ENCODE data around the gene SUPT3H.

SUPT3H gene

DNA sequence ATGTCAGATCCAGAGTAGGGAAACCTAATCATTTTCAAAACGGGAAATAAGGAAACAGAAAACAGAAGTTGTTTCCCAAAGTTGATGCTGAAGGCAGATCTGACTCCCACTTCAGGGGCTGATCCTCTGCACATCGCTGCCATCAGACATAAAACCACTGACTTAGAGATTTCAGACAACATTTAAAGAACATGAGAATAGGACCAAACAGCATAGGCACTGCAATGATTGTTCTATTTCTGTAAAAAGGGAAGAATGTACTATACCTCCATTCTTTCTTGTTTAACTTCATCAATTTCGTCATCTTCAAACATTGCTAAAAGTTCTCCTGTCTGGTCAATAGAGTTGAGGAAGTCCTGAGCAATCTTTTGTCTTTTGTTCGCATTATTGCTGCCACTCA lies 374.3 kb downstream of the SUPT3H start:
- peak in 2 of 51 donors; percentile 0 to 2 for DNase-seq

GRCh38 chr6:45002390-45003105 lies 375.2 kb downstream of the SUPT3H start:
- no peak for DNase-seq

DNA sequence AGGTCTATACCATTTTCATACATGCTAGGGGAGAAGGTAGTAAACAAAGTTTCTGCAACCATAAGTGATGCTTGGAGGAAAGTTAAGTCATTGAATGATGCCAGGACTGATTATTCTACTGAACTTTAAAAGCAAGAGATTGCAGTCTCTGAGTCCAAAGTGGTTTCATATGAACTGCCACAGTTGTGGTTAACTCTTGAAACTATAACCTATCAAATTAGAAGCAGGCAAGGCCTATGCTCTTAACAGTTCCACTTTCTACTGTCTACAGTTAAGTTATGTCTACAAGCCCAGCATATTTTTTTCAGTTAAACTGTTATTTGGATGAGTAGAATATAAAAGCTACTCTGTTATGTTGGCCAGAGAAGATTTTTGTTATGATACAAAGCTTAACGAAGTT lies 376.1 kb downstream of the SUPT3H start:
- DNase-seq, result no peak

DNA sequence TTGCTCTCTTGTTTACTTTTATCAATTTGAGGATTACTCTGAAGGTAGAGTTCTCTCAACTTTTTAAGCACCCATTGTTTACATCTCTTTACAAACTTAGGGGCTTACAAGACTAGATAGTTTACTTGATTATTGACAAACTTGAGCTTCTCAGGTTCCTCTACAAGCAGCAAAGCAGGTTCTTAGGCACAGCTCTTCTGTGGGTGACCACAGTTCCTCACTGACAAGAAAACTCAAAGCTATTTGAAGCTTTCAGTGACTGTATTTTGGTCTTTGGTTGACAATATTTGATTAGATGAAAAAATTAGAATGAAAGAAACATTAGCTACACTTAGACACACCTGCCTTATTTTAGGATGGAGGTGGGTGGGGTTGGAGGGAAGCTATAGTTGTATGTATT lies 376.9 kb downstream of the SUPT3H start:
- no peak for DNase-seq

GRCh38 chr6:44999066-44999465 lies 378.7 kb downstream of the SUPT3H start:
- DNase-seq, result no peak

DNA sequence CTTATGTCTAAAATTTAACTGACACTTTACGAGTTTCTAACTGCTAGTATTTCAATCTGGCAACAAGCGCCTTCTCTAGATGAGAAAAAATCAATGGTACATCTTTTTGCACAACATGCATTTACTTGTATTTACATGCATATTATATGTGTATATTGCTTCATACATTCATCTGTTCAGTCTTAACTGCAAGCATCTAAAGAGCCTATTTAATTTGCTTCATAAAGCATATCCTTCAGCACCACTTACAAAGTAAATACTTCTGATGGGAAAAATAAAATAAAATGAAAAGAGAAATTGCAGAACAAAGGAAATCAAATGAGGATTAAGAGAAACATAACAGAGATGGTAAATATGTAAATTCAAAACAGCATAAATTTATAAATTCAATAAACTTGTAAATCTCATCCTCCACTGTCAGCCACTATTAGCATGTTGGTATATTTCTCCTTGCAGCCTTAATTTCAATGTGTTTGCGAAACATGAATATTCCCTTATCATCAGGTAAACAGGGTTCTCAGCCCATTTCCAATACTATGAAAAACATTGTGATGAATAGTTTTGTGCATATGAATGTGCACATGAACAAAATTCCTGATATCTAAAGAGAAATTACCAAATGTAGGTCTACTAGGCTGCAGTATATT lies 382.1 kb downstream of the SUPT3H start:
- no peak for DNase-seq

GRCh38 chr6:44989391-44989790 lies 388.3 kb downstream of the SUPT3H start:
- no peak for DNase-seq

DNA sequence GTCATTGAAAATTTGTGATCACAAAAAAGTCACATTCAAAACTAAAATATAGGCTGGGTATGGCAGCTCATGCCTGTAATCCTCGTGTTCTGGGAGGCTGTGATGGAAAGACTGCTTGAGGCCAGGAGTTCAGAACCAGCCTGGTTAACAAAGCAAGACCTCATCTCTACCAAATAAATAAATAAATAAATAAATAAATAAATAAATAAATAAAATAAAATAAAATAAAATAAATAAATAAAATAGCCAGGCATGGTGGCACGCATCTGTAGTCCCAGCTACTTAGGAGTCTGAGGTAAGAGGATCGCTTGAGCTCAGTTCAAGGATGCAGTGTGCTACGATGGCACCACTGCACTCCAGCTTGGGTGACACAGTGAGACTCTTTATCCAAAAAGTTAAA lies 392.7 kb downstream of the SUPT3H start:
- no peak for DNase-seq

- no peak for DNase-seq
These were observed 394.0 kb downstream of the SUPT3H start for GRCh38 chr6:44983467-44984365.

- DNase-seq, result no peak
These were observed 396.9 kb downstream of the SUPT3H start for GRCh38 chr6:44980841-44981240.

DNA sequence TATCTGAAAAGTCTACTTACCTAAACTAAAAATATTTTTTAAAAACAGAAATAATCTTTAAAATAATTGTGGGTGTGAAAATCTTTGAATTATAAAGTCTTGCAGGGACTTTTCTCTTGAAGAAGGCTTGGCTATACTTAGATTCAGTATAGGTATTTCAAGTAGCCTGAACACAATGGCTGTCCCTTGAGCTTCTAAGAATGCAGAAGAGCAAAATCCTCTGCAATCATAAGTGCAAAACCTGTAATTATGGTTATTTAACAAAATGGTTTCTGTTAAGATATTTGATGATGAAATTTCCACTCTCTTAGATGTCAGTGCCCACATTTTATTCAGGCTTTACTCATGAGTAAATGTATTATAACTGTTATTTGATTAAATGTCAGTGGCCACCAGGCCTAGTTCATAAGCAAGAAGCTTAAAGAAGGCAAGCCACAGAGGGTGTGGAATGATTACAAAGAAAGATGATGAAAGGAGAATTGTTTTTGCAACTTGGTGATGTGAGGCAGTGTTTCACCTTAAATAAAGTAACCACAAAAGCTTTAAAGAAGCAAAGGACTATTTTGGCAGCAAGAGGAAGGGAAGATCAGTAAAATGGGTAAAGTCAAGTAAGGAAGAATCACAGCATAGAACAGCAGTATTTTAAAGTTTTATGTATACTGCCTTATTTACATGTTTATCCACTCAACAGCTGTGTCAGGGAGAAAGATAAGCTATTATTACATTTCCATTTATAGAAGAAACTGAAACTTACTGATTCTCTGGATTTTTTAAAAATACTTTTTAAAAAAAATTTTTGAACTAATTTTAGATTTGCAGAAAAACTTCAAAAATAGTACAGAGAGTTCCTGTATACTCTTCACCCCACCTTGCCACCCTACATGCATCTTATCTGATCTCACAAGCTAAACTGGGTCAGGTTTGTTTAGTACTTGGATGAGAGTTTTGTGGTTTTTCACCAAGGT lies 400.8 kb downstream of the SUPT3H start:
- DNase-seq, result no peak

DNA sequence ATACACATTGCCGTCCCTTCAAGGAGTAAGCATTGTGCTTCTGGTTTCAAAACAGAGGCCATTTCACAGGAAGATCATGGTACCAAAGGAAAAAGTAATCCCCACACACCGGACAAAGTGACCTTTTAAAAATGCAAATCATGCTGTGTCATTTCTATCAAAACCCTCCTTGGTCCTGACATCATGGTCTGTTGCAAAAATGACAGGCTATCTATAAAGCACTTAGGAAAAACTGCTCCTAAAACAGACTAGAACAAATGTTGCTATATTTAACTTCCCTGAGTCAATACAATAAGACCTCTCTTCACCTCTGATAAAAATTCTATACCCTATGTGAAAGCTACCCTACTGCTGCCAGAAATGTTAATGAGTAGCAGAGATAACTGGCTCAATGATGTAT lies 403.2 kb downstream of the SUPT3H start:
- no peak for DNase-seq

GRCh38 chr6:44972709-44973108 lies 405.0 kb downstream of the SUPT3H start:
- DNase-seq, result no peak

DNA sequence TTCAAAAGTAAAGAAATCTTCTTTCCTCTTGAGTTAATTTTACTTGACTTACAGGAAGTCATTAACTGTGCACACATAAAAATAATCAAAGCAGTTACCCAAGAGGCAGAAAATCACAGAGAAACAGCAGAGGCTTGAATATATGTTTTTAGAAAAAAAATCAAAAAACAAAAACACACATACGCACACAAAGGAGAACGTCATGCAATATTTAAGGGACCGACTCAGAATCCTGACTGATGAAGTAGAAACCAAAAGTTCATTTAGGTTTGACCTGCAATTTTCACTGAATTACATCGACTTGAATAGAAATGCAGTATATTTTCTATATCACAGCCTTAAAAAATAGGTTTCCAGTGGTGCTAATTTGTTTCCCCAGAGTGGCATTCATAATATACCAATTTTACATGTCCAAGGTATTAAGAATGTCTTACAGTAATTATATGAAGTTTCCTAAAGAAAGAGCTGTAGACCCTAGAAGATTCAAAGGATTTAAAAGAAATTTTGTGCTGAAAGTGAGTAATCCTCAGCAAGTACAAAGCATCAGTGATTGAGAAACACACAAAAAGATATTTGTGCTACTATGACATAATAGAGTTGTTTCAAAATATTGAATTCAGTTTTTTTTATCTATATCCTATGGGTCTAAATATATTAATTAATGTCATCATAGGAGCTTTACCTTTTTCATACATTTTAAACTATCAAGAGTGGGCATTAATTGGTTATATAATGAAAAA lies 408.1 kb downstream of the SUPT3H start:
- DNase-seq, result no peak

- no peak for DNase-seq
These were observed 410.3 kb downstream of the SUPT3H start for GRCh38 chr6:44967481-44967880.

- no peak for DNase-seq
These were observed 411.2 kb downstream of the SUPT3H start for GRCh38 chr6:44966449-44967092.

DNA sequence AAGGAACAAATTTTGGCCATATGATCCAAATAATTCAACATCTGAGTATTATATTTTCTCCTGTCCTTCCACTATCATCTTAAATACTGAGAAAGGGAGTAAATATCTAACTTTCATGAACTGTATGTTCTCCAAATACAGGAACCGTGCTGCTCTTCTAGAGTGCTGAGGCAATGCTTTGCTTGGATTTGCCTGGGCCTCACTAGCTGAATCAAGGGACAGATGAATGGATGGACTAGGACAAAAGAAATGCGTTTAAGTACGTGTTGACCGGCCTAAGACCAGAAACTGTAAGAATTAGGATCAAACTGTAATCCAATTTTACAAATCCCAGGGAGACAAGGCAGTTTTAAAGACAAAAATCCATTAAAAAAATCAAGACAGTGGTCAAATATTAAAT lies 412.0 kb downstream of the SUPT3H start:
- no peak for DNase-seq

DNA sequence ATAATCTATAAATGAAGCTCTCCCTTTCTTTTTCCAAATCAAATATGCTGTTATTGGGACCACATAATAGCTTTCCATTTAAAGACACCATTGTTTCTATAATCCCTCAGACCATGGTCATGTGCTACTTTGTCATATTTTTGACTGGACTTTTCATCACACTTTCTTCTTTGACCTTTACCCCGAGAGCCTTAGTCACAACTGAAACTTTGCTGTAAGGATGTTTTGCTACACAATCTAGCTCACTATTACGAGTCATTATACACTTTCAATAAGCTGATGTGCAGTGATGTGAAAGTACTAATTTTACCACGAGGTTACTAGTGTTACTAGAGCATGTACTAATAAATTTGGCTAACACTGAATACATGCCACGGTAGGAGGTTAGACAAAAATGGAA lies 416.8 kb downstream of the SUPT3H start:
- DNase-seq, result no peak

DNA sequence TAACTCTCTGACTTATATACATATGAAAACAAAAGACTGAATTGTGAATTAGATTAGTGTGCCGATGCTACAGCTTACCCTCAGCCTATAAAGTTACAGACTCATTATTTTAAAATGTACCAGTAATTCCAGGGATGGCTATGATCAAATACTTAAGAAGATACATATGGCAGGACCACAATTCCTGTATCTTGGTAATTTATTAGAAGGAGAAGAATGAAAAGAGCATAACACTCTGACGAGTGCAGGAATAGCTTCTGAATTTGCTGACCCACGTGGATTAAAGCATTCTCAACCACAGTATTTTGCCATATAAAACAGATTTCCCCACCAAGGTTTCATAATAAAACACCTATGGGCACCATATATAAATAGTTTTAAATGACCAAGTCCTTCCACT lies 418.1 kb downstream of the SUPT3H start:
- no peak for DNase-seq

GRCh38 chr6:44957156-44957555 lies 420.6 kb downstream of the SUPT3H start:
- no peak for DNase-seq

Measured in hypothalamus (tissue), 51 donors.